ENCODE measurements around the gene BTBD9.

DNA sequence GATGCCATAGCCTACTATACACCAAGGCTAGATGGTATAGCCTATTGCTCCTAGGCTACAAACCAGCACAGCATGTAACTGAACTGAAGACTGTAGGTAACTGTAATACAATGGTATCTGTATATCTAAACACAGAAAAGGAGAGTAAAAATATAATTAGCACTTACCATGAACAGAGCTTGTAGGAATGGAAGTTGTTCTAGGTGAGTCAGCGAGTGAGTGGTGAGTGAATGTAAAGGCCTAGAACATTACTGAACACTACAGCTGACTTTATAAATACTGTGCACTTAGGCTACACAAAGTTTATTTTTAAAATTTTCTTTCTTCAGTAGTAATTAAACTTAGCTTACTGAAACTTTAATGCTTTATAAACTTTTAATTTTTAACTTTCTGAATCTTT lies 129.5 kb downstream of the BTBD9 start:
- TF ChIP-seq, protein P1, sequence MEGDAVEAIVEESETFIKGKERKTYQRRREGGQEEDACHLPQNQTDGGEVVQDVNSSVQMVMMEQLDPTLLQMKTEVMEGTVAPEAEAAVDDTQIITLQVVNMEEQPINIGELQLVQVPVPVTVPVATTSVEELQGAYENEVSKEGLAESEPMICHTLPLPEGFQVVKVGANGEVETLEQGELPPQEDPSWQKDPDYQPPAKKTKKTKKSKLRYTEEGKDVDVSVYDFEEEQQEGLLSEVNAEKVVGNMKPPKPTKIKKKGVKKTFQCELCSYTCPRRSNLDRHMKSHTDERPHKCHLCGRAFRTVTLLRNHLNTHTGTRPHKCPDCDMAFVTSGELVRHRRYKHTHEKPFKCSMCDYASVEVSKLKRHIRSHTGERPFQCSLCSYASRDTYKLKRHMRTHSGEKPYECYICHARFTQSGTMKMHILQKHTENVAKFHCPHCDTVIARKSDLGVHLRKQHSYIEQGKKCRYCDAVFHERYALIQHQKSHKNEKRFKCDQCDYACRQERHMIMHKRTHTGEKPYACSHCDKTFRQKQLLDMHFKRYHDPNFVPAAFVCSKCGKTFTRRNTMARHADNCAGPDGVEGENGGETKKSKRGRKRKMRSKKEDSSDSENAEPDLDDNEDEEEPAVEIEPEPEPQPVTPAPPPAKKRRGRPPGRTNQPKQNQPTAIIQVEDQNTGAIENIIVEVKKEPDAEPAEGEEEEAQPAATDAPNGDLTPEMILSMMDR (IDR thresholded peaks at IDR 0.05 in 4 of 5, conservative IDR thresholded peaks at IDR 0.05 in 1 of 5): no peak
- TF ChIP-seq POLR2A (IDR thresholded peaks at IDR 0.05): no peak
